ENCODE measurements around the gene HEBP1.

Gene HEBP1

DNA sequence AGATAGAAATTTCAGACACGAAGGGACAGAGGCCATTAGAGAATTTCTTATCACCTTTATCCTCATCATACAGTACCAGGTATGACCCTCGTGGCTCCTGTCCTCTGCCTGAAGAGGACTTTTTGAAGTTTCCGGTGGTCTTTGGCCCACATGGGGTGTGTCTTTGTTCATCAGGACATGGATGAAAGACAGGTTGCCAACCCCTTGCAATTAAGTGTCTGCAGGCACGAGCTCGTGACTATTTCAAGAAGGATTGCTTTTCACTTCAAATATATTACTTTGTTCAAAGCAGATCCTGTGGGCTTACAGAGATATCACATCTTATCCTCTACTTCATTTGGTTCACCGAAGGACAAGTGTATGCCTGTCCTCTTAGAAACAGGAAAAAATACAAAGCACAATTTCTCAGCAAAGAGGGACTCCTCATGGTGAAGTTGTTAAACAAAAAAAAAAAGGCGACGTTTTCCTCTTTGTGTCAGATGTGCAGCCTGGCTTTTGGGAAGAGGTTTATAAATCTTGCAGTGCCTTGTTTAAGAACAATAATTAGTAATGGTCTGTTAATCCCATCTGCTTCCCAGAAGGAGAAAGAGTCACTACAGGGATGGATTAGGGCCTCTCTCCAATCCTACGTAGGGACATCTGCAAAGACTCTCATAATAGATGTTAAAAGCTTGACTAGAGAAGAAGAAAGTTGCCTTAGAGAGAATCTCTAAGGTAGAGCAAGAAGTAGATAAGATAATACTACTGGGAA lies 30.7 kb upstream of the HEBP1 start:
- Mint-ChIP-seq H3K4me1 (ENCODE audit: low read depth) (no peaks in the 10 kb centered on the region), H3K36me3 (ENCODE audit: low read depth) (no peaks in the 10 kb centered on the region), H3K9me3 (no peaks in the 10 kb centered on the region), H3K27me3 (peaks cover 5% of the 10 kb centered on the region), H3K27ac (no peak overlapping the region), H3K4me3 (no peak overlapping the region)
- DNase-seq, result no peak

DNA sequence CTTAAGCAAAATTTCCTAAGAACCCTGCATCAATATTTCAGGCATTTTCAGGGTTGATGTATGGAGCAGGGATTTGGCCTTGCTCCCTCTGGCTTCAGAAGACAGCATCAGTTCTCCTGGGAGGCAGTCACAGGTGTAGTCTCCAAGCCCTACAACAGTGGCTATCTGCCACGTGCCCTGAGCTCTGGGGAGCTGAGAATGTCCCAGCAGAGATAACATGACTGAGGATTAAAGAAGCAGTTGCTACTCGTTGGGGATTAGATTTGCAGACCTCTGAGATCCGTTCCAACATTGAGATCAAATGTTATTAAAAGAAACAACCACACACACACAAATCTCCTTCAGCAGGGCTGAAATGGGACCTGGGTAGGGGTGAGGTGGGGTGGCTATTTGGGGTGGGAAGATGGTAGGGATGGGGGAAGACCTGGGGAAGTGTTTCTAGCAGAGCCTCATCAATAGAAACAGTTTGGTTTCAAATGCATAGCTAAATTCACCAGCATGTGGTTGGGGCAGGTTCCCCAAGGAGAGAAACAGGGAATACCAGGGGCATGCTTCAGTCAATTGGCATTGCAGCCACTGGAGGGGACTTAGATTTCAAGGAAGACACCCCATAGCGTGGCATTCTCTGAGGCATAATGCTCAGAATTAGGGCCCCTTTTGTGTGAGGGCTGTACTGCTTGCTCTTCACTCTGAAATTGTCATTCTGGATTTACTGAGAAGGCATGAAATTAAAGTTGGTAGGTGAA lies 28.9 kb upstream of the HEBP1 start:
- no peak overlapping the region for H3K4me3 Mint-ChIP-seq
- H3K9me3 Mint-ChIP-seq, result no peaks in the 10 kb centered on the region
- no peaks in the 10 kb centered on the region for H3K36me3 Mint-ChIP-seq (ENCODE audit: low read depth)
- H3K27me3 Mint-ChIP-seq, result peaks cover 5% of the 10 kb centered on the region
- H3K4me1 Mint-ChIP-seq (ENCODE audit: low read depth), result no peaks in the 10 kb centered on the region
- no peak for DNase-seq
- no peak overlapping the region for H3K27ac Mint-ChIP-seq

GRCh38 chr12:13027508-13027907 lies 27.4 kb upstream of the HEBP1 start:
- Mint-ChIP-seq H3K4me1 (ENCODE audit: low read depth) (no peaks in the 10 kb centered on the region), H3K27ac (no peak overlapping the region), H3K9me3 (no peaks in the 10 kb centered on the region), H3K4me3 (no peak overlapping the region), H3K27me3 (peaks cover 5% of the 10 kb centered on the region), H3K36me3 (ENCODE audit: low read depth) (no peaks in the 10 kb centered on the region)
- no peak for DNase-seq

- DNase-seq, result no peak
- Mint-ChIP-seq H3K9me3 (no peaks in the 10 kb centered on the region), H3K4me3 (no peak overlapping the region), H3K27me3 (peaks cover 5% of the 10 kb centered on the region), H3K36me3 (ENCODE audit: low read depth) (no peaks in the 10 kb centered on the region), H3K4me1 (ENCODE audit: low read depth) (no peaks in the 10 kb centered on the region), H3K27ac (no peak overlapping the region)
These were observed 27.0 kb upstream of the HEBP1 start for GRCh38 chr12:13027032-13027431.

DNA sequence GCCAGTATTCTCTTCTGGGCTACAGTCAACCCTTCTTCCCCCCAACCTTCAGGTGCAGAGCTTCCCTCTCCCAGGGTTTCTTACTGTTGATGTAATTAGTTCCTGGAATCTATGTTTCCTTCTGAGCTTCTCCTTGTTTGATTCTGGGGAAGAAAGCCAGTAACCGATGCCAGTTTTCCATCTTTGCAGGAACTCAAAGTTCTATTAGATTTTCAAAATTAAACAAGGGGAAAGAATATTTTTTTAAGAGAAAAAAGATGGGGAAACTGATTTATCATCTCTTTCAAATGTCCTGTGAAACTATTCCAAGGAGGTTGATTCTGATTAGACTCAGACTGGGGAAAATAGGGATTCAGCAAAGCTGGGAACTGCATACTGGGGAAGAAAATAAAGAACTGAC lies 26.2 kb upstream of the HEBP1 start:
- Mint-ChIP-seq H3K4me3 (no peak overlapping the region), H3K36me3 (ENCODE audit: low read depth) (no peaks in the 10 kb centered on the region), H3K4me1 (ENCODE audit: low read depth) (no peaks in the 10 kb centered on the region), H3K9me3 (no peaks in the 10 kb centered on the region), H3K27me3 (peaks cover 9% of the 10 kb centered on the region), H3K27ac (no peak overlapping the region)
- no peak for DNase-seq

GRCh38 chr12:13024531-13024916 lies 24.5 kb upstream of the HEBP1 start:
- Mint-ChIP-seq H3K4me1 (ENCODE audit: low read depth) (no peaks in the 10 kb centered on the region), H3K27me3 (peaks cover 11% of the 10 kb centered on the region), H3K36me3 (ENCODE audit: low read depth) (no peaks in the 10 kb centered on the region), H3K27ac (no peak overlapping the region), H3K9me3 (no peaks in the 10 kb centered on the region), H3K4me3 (no peak overlapping the region)
- DNase-seq, result no peak

GRCh38 chr12:13023811-13024530 lies 23.9 kb upstream of the HEBP1 start:
- H3K4me1 Mint-ChIP-seq (ENCODE audit: low read depth), result no peaks in the 10 kb centered on the region
- H3K9me3 Mint-ChIP-seq, result no peaks in the 10 kb centered on the region

DNA sequence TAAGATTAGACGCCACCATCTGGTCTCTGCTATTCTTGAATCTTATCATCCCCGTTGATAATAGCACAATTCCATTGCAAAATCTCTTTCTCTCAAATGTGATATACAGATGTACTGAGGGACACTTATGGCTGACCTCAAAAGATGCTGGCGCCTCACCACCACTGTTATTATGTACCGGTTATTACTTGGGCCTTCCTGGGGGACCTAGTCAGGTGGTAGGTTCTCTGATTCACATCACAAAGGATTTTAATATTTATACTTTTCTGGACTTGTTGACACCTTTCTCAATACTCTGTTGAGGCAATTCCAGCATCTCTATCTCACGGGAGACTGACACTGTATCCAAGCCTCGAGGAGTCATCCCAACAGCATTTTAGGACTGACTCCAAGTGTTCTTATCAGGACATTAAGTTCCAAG lies 22.8 kb upstream of the HEBP1 start:
- no peak for DNase-seq
- Mint-ChIP-seq H3K36me3 (ENCODE audit: low read depth) (no peaks in the 10 kb centered on the region), H3K4me1 (ENCODE audit: low read depth) (no peaks in the 10 kb centered on the region), H3K9me3 (no peaks in the 10 kb centered on the region), H3K27ac (no peak overlapping the region), H3K4me3 (no peak overlapping the region), H3K27me3 (peaks cover 15% of the 10 kb centered on the region)

More at GRCh38 chr12:13023811-13024530, 23.9 kb upstream of the HEBP1 start:
- Mint-ChIP-seq H3K4me3 (no peak overlapping the region), H3K36me3 (ENCODE audit: low read depth) (no peaks in the 10 kb centered on the region), H3K27ac (no peak overlapping the region), H3K27me3 (peaks cover 9% of the 10 kb centered on the region)
- no peak for DNase-seq

DNA sequence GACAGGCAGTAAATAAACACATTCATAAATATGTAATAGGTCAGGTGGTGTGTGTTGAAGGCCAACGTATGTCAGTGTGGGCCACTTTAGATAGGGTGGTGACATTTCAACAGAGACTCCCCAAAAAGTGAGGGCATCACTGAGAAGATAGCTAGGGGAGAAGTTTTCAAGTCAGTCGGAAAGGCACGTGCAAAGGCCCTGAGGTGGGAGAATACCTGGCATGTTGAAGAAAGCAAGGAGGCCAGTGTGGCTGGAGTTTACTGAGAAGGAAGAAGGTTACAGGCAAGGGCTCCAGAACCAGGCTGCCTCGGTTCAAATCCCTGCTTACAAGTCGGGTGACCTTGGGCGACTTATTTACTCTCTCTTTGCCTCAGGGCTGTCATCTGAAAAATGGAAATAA lies 11.0 kb upstream of the HEBP1 start:
- no peak overlapping the region for H3K27ac Mint-ChIP-seq
- H3K4me1 Mint-ChIP-seq (ENCODE audit: low read depth), result no peaks in the 10 kb centered on the region
- H3K4me3 Mint-ChIP-seq, result no peak overlapping the region
- no peak for DNase-seq
- H3K27me3 Mint-ChIP-seq, result peaks cover 7% of the 10 kb centered on the region
- no peaks in the 10 kb centered on the region for H3K36me3 Mint-ChIP-seq (ENCODE audit: low read depth)
- H3K9me3 Mint-ChIP-seq, result no peaks in the 10 kb centered on the region

DNA sequence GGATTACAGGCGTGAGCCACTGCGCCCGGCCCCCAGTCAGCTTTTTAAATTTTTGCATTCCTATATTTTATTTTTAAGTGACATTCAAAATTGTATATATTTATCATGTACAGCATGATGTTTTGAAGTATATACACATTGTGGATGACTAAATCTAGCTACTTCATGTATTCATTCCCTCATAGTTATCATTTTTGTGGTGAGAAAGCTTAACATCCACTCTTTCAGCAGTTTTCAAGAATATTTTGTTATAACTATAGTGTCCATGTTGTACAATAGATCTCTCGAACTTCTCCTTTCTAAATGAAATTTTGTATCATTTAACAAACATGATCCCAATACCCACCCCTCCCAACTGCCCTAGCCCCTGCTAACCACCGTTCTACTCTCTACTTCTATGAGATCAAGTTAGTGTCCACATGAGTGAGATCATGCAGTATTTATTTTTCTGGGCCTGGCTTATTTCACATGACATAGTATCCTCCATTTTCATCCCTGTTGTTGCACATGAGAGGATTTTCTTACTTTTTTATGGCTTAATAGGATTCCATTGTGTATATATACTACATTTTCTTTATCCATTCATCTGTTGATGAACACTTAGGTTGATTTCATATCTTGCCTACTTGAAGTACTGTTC lies 8.8 kb upstream of the HEBP1 start:
- no peaks in the 10 kb centered on the region for H3K9me3 Mint-ChIP-seq
- DNase-seq, result no peak
- no peaks in the 10 kb centered on the region for H3K4me1 Mint-ChIP-seq (ENCODE audit: low read depth)
- H3K4me3 Mint-ChIP-seq, result no peak overlapping the region
- H3K36me3 Mint-ChIP-seq (ENCODE audit: low read depth), result no peaks in the 10 kb centered on the region
- H3K27me3 Mint-ChIP-seq, result no peaks in the 10 kb centered on the region
- no peak overlapping the region for H3K27ac Mint-ChIP-seq

DNA sequence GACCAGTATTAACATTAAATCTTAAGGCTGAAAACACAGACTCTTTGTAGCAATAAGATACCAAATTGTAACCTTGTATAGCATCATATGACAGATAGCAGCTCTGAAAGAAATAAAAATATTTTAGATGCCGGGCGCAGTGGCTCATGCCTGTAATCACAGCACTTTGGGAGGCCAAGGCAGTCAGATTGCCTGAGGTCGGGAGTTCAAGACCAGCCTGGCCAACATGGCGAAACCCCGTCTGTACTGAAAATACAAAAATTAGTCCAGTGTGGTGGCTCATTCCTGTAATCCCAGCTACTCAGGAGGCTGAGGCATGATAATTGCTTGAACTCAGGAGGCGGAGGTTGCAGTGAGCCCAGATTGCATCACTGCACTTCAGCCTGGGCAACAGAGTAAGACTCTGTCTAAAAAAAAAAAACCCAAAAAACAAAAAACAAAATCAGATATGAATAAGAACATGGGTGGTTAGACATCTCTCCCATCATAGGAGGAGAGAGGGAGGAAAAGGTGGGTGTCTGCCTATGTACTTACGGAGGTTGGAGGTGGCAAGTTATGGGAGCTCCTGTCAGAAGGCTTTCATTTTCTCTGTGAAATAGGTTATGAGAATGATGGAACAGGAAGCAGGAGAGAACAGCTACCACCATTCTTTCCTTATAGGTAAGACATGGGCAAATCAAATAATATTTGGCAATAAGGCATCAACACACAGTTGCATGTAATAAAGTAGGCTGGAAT lies 7.6 kb upstream of the HEBP1 start:
- Mint-ChIP-seq H3K4me3 (no peak overlapping the region), H3K9me3 (no peaks in the 10 kb centered on the region), H3K36me3 (ENCODE audit: low read depth) (no peaks in the 10 kb centered on the region), H3K27me3 (peaks cover 9% of the 10 kb centered on the region), H3K4me1 (ENCODE audit: low read depth) (no peaks in the 10 kb centered on the region), H3K27ac (no peak overlapping the region)
- no peak for DNase-seq

DNA sequence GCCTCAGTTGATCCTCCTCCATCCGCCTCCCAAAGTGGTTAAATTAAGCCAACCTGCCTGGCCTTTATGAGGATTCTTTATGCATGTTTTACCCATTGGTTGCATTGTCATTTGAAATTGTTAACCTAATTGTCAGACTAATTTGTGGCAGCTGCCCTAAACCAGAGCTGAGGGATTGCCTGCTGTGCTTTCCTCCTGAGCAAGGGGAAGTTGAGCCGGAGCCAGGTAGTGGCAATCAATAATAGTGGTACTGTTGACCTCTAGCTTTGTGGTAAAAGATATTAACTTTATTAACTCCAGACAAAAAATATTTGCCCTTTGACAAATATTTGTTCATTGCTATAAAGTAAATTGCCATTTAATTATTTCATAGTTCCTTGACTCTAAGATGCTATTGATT lies 5.6 kb upstream of the HEBP1 start:
- no peaks in the 10 kb centered on the region for H3K9me3 Mint-ChIP-seq
- no peak for DNase-seq
- H3K4me3 Mint-ChIP-seq, result no peak overlapping the region
- peaks cover 1% of the 10 kb centered on the region for H3K36me3 Mint-ChIP-seq (ENCODE audit: low read depth)
- H3K27me3 Mint-ChIP-seq, result peaks cover 22% of the 10 kb centered on the region
- no peak overlapping the region for H3K27ac Mint-ChIP-seq
- peaks cover 7% of the 10 kb centered on the region for H3K4me1 Mint-ChIP-seq (ENCODE audit: low read depth)

DNA sequence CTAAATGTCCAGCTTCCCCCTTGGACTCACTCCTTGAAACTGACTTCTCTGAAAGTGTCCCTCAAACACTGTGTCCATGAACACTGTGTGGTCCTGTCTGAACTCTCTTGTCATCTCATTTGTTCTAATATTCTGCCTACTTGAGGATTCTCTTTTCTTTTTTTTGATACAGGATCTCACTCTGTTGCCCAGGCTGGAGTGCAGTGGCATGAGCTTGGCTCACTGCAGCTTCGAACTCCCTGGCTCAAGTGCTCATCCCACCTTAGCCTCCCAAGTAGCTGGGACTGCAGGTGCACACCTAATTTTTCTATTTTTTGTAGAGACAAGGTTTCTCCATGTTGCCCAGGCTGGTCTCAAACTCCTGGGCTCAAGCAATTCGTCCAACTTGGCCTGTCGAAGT lies 4.9 kb upstream of the HEBP1 start:
- Mint-ChIP-seq H3K4me1 (ENCODE audit: low read depth) (peaks cover 9% of the 10 kb centered on the region), H3K4me3 (no peak overlapping the region), H3K36me3 (ENCODE audit: low read depth) (peaks cover 1% of the 10 kb centered on the region), H3K27ac (no peak overlapping the region), H3K9me3 (no peaks in the 10 kb centered on the region), H3K27me3 (peaks cover 22% of the 10 kb centered on the region)
- no peak for DNase-seq

DNA sequence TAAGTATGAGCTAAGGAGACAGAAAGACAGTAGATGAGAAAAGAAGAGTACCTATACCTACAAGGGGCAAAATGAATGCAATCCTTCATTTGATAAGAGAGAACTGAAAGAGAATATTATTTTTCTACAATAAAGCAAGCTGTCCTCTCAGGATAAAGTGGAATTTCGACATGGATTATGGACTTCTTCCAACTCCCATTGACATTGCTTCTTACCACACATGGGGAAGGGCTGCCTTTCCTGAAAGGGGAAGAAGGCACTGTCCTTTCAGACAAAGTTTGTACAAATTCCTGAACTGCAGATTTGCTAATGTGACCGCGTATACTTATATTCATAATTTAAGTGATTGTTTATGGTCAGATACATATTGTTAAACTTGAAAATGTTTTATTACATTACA lies 4.3 kb upstream of the HEBP1 start:
- Mint-ChIP-seq H3K9me3 (no peaks in the 10 kb centered on the region), H3K27me3 (peaks cover 22% of the 10 kb centered on the region), H3K27ac (no peak overlapping the region), H3K36me3 (ENCODE audit: low read depth) (peaks cover 1% of the 10 kb centered on the region), H3K4me3 (no peak overlapping the region), H3K4me1 (ENCODE audit: low read depth) (peaks cover 15% of the 10 kb centered on the region)
- DNase-seq, result no peak
